Neural crest cell (in vitro differentiated cells): Measurements from ENCODE around the gene DBP. TPM values are rescaled to one million over a fixed set of nuclear protein-coding genes. Genes with fewer than 3 reads are reported as not detected.

Experiments used
- DNase-seq: peaks from one replicate; pipeline ENCODE4 v3.0.0; 2021; ENCODE audit warnings: low read depth, mixed read lengths, low spot score
- H3K27ac Mint-ChIP-seq: one replicate; pipeline ENCODE4 v1.8.0; 2021; ENCODE audit warnings: mild to moderate bottlenecking, mixed read lengths; ENCODE audit not compliant: unreplicated experiment
- H3K27me3 Mint-ChIP-seq: 2 replicates; pipeline ENCODE4 v1.8.0; 2021; ENCODE audit warnings: low read depth, mild to moderate bottlenecking, mixed read lengths
- H3K36me3 Mint-ChIP-seq: 2 replicates; pipeline ENCODE4 v1.8.0; 2021; ENCODE audit warnings: low read depth, mild to moderate bottlenecking, mixed read lengths
- H3K4me1 Mint-ChIP-seq: 2 replicates; pipeline ENCODE4 v1.8.0; 2021; ENCODE audit warnings: mixed read lengths
- H3K4me3 Mint-ChIP-seq: one replicate; pipeline ENCODE4 v1.8.0; 2021; ENCODE audit warnings: mild to moderate bottlenecking, mixed read lengths
- H3K9me3 Mint-ChIP-seq: 2 replicates; pipeline ENCODE4 v1.8.0; 2021; ENCODE audit warnings: mixed read lengths
- total RNA-seq: library from RNA; stranded (reverse); gene quantifications from 2 replicates; pipeline ENCODE4 v1.2.1, GENCODE V29; 2021
- TF ChIP-seq, protein P1 (sequence below): fragments of 200-600 bp; sonication (generic); conservative IDR thresholded peaks from 2 replicates; pipeline ENCODE4 v1.5.0; 2021; ENCODE audit warnings: antibody characterized with exemption, mild to moderate bottlenecking

The DBP gene
- total RNA-seq, 1 donor from 2014 or later = 5.2 TPM

- Mint-ChIP-seq H3K36me3 (no peaks in the 10 kb centered on the region), H3K27ac (no peak overlapping the region), H3K4me3 (no peak overlapping the region), H3K4me1 (peaks cover 4% of the 10 kb centered on the region), H3K27me3 (no peaks in the 10 kb centered on the region), H3K9me3 (peaks cover 4% of the 10 kb centered on the region)
- TF ChIP-seq, protein P1, sequence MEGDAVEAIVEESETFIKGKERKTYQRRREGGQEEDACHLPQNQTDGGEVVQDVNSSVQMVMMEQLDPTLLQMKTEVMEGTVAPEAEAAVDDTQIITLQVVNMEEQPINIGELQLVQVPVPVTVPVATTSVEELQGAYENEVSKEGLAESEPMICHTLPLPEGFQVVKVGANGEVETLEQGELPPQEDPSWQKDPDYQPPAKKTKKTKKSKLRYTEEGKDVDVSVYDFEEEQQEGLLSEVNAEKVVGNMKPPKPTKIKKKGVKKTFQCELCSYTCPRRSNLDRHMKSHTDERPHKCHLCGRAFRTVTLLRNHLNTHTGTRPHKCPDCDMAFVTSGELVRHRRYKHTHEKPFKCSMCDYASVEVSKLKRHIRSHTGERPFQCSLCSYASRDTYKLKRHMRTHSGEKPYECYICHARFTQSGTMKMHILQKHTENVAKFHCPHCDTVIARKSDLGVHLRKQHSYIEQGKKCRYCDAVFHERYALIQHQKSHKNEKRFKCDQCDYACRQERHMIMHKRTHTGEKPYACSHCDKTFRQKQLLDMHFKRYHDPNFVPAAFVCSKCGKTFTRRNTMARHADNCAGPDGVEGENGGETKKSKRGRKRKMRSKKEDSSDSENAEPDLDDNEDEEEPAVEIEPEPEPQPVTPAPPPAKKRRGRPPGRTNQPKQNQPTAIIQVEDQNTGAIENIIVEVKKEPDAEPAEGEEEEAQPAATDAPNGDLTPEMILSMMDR = no peak
- no peak for DNase-seq
Measured at GRCh38 chr19:48656840-48657474, 19.8 kb upstream of the DBP start.

- no peak for DNase-seq
- Mint-ChIP-seq H3K36me3 (no peaks in the 10 kb centered on the region), H3K27ac (no peak overlapping the region), H3K27me3 (no peaks in the 10 kb centered on the region), H3K4me1 (peaks cover 4% of the 10 kb centered on the region), H3K9me3 (no peaks in the 10 kb centered on the region), H3K4me3 (no peak overlapping the region)
- TF ChIP-seq, protein P1 = no peak
Measured at GRCh38 chr19:48654299-48655059, 17.3 kb upstream of the DBP start.

DNA sequence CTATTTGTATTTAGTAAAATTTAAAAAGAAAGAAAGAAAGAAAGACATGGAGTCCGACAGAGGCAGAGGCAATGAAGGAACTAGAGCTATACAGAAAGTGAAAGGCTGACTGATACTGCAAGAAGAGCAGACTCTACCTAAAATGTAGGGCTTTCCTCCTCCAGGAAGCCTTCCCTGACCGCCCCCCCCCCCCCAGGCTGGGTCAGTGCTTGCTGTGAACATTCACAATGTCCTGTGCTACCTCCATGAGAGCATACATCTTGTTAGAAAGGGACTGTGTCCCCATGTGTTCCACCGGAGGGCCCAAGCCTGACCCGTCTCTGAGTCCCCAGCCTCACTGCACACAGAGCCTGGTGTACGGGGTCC, 14.5 kb upstream of the DBP start:
- TF ChIP-seq, protein P1 = no peak
- H3K4me3 Mint-ChIP-seq = no peak overlapping the region
- peaks cover 8% of the 10 kb centered on the region for H3K4me1 Mint-ChIP-seq
- no peaks in the 10 kb centered on the region for H3K9me3 Mint-ChIP-seq
- H3K36me3 Mint-ChIP-seq = no peaks in the 10 kb centered on the region
- DNase-seq = no peak
- H3K27me3 Mint-ChIP-seq = no peaks in the 10 kb centered on the region
- H3K27ac Mint-ChIP-seq = no peak overlapping the region

GRCh38 chr19:48650974-48651682, 13.9 kb upstream of the DBP start:
- Mint-ChIP-seq H3K27ac (no peak overlapping the region), H3K9me3 (no peaks in the 10 kb centered on the region), H3K4me3 (no peak overlapping the region), H3K27me3 (no peaks in the 10 kb centered on the region), H3K4me1 (peaks cover 9% of the 10 kb centered on the region), H3K36me3 (no peaks in the 10 kb centered on the region)
- DNase-seq = no peak
- TF ChIP-seq, protein P1 = no peak

GRCh38 chr19:48648134-48648533, 11.0 kb upstream of the DBP start:
- H3K36me3 Mint-ChIP-seq = no peaks in the 10 kb centered on the region
- no peak overlapping the region for H3K4me3 Mint-ChIP-seq
- H3K9me3 Mint-ChIP-seq = no peaks in the 10 kb centered on the region
- no peak overlapping the region for H3K27ac Mint-ChIP-seq
- peaks cover 6% of the 10 kb centered on the region for H3K27me3 Mint-ChIP-seq
- TF ChIP-seq, protein P1 = no peak
- no peak for DNase-seq
- H3K4me1 Mint-ChIP-seq = peaks cover 24% of the 10 kb centered on the region
